Measurements from ENCODE around the gene C19orf44.
A peak's percentile ranks its signal among the peaks of the same experiment; 100 is the strongest.
"Not testable (repeated sequence)": the region's sequence is repeated elsewhere in the genome, so short reads cannot be mapped to it uniquely, and the experiment has no call there.

The C19orf44 gene

DNA sequence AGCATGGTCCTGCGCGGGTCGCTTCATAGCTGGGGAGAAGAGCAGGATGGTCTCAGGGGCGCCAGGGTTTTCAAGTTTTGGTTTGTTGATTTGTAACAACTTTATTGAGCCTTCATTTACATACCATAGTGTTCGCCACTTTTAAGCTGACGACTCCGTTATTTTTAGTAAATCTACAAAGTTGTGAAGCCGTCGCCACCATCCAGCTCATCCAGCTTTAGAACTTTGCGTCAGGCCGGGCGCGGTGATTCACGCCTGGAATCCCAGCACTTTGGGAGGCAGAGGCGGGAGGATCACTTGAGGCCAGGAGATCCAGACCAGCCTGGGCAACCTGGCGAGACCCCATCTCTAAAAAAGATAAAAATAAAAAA, 404 bp downstream of the C19orf44 start:
- TF ChIP-seq POLR2A (IDR thresholded peaks at IDR 0.05; ENCODE audit: extremely low read depth, insufficient read length) (no peak), MYC (IDR thresholded peaks at IDR 0.05; ENCODE audit: low read depth, low read length) (no peak), CTCF (IDR thresholded peaks at IDR 0.05; ENCODE audit: low read depth, low read length) (no peak)
- TF ChIP-seq, protein P1, sequence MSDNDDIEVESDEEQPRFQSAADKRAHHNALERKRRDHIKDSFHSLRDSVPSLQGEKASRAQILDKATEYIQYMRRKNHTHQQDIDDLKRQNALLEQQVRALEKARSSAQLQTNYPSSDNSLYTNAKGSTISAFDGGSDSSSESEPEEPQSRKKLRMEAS (IDR thresholded peaks at IDR 0.05; ENCODE audit: low read depth, low read length): no peak
- DNase-seq (ENCODE audit: low read depth): no peak
- peak overlapping the region; percentile 77 for H3K4me3 ChIP-seq (ENCODE audit: low read depth, low read length)

DNA sequence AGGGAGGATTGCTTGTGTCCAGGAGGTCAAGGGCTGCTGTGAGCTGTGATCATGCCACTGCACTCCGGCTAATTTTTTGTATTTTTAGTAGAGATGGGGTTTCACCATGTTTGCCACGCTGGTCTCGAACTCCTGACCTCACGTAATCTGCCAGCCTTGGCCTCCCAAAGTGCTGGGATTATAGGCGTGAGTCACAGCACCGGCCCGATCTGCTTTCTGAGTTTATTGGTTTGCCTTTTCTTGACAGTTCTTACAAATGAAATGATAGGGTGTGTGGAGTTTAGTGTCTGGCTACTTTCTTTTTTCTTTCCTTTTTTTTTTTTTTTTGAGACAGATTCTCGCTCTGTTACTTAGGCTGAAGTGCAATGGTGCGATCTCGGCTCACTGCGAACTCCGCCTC, 848 bp downstream of the C19orf44 start:
- no peak for DNase-seq (ENCODE audit: low read depth)
- peak overlapping the region; percentile 77 for H3K4me3 ChIP-seq (ENCODE audit: low read depth, low read length)
- no peak for TF ChIP-seq CTCF (IDR thresholded peaks at IDR 0.05; ENCODE audit: low read depth, low read length)
- TF ChIP-seq MYC (IDR thresholded peaks at IDR 0.05; ENCODE audit: low read depth, low read length): no peak
- no peak for TF ChIP-seq POLR2A (IDR thresholded peaks at IDR 0.05; ENCODE audit: extremely low read depth, insufficient read length)
- TF ChIP-seq, protein P1 (IDR thresholded peaks at IDR 0.05; ENCODE audit: low read depth, low read length): no peak

- no peak for TF ChIP-seq MYC (IDR thresholded peaks at IDR 0.05; ENCODE audit: low read depth, low read length)
- no peak for TF ChIP-seq CTCF (IDR thresholded peaks at IDR 0.05; ENCODE audit: low read depth, low read length)
- TF ChIP-seq POLR2A (IDR thresholded peaks at IDR 0.05; ENCODE audit: extremely low read depth, insufficient read length): no peak
- TF ChIP-seq, protein P1 (IDR thresholded peaks at IDR 0.05; ENCODE audit: low read depth, low read length): no peak
- H3K4me3 ChIP-seq (ENCODE audit: low read depth, low read length): no peak overlapping the region
- no peak for DNase-seq (ENCODE audit: low read depth)
Measured at GRCh38 chr19:16497837-16498236, 1.6 kb downstream of the C19orf44 start.

GRCh38 chr19:16504271-16504670, 8.1 kb downstream of the C19orf44 start:
- H3K4me3 ChIP-seq (ENCODE audit: low read depth, low read length): no peak overlapping the region
- no peak for DNase-seq (ENCODE audit: low read depth)
- TF ChIP-seq, protein P1 (IDR thresholded peaks at IDR 0.05; ENCODE audit: low read depth, low read length): no peak
- no peak for TF ChIP-seq MYC (IDR thresholded peaks at IDR 0.05; ENCODE audit: low read depth, low read length)
- TF ChIP-seq POLR2A (IDR thresholded peaks at IDR 0.05; ENCODE audit: extremely low read depth, insufficient read length): no peak
- TF ChIP-seq CTCF (IDR thresholded peaks at IDR 0.05; ENCODE audit: low read depth, low read length): no peak

DNA sequence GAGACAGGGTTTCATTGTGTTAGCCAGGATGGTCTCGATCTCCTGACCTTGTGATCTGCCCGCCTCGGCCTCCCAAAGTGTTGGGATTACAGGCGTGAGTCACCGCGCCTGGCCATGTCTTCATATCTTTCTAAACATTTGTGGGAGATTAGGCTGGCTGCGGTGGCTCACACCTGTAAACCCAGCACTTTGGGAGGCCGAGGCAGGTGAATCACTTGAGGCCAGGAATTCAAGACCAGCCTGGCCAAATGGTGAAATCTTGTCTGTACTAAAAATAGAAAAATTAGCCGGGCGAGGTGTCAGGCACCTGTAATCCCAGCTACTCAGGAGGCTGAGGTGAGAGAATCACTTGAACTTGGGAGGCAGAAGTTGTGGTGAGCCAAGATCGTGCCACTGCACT, 10.0 kb downstream of the C19orf44 start:
- not testable (repeated sequence) for H3K4me3 ChIP-seq (ENCODE audit: low read depth, low read length); DNase-seq (ENCODE audit: low read depth)

DNA sequence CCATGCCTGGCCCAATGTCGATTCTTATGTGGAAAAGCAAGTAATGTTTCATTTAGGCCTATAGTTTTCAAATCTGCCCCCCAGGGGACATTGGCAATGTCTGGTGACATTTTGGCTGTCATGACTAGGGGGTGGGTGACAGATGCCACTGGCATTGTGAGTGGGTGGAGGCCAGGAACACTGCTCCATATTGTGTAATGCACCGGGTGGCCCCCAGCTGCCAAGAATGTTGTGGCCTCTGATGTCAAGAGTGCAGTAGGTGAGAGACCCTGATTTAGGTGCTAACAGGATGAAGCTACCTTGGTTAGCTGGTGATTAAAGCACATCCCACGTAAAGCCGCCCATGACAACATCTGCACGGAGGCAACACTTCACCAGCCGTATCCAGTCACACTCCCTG, 10.8 kb downstream of the C19orf44 start:
- no peak overlapping the region for H3K4me3 ChIP-seq (ENCODE audit: low read depth, low read length)
- TF ChIP-seq POLR2A (IDR thresholded peaks at IDR 0.05; ENCODE audit: extremely low read depth, insufficient read length) (no peak), MYC (IDR thresholded peaks at IDR 0.05; ENCODE audit: low read depth, low read length) (no peak), CTCF (IDR thresholded peaks at IDR 0.05; ENCODE audit: low read depth, low read length) (no peak)
- TF ChIP-seq, protein P1 (IDR thresholded peaks at IDR 0.05; ENCODE audit: low read depth, low read length): no peak
- no peak for DNase-seq (ENCODE audit: low read depth)
